HG03108 (cell line): Measurements from ENCODE around the gene TACC2.

Source experiments
- ATAC-seq: cut with Tn5 transposase; IDR thresholded peaks from one replicate; pipeline ENCODE4 v1.9.1; 2021; ENCODE audit warnings: moderate library complexity; ENCODE audit not compliant: unreplicated experiment

Gene TACC2

GRCh38 chr10:122287570-122287969, 298.6 kb downstream of the TACC2 start:
- ATAC-seq, result no peak

DNA sequence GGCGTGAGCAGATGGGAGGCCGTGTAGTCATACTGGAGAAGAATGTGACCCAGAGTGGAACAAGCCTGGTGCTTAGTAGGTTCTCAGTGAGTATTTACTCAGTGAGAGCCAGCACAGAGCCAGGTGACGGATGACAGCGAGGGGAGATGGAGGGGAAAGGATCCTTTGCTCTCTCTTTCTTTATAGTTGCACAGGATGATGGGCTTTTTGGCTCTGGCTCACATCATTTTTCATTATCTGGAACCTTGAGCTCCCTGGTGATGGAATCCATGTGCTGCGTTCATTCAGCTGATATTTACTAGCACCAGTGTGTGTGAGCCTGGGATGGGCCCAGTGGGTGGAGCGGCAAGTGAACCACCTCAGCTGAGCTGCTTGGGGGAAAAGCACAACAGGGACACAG, 299.3 kb downstream of the TACC2 start:
- no peak for ATAC-seq

GRCh38 chr10:122288917-122289316, 300.0 kb downstream of the TACC2 start:
- no peak for ATAC-seq

DNA sequence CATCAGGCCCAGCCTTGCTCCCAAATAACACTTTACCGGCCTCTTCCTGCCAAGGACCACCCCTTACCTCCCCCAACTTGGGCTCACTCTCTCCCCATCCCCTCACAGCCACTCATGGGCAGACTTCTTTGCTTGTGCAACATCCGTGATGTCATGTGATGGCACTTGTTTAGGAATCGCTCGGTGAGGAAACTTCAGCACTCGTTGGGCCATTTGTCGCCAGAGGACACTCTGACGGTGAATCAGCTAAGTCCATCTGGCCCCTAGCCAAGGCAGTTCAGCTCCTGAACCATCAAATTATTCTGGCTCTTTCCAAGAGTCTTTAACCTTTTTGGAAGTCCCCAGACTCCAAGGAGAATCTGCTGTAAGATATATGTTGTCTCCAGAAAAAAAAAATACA, 301.4 kb downstream of the TACC2 start:
- no peak for ATAC-seq

DNA sequence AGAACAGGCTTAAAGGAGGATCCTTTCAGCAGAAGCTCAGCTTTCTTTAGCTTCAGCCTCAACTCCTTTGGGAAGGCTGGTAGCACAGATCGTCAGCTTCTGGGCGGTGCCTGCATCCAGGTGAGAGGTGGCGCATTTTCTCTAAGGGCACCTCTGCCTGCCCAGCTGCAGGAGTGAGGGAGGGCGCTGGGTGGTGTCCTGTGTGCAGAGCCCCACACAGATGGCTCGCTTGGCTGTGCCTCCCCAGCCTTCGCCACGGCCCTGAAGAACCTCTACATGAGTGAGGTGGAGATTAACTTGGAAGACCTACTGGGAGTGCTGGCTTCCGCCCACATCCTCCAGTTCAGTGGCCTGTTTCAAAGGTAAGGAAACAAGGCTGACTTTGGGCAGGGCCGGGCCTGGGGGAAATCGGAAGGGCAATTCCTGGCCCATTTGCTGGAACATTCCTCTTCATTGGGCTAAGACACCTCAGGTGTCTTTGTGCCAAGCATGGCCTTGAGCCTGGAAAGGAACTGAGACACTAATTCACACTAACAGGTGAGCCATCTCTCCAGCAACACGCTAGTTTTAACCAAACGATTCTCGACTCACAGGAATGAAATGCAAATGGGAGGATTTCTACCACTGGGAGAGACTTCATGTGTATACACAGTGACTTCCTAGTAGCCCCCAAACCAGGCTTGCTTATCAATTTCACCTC, 302.0 kb downstream of the TACC2 start:
- no peak for ATAC-seq

GRCh38 chr10:122291739-122292138, 302.8 kb downstream of the TACC2 start:
- no peak for ATAC-seq

GRCh38 chr10:122292376-122292775, 303.4 kb downstream of the TACC2 start:
- no peak for ATAC-seq

DNA sequence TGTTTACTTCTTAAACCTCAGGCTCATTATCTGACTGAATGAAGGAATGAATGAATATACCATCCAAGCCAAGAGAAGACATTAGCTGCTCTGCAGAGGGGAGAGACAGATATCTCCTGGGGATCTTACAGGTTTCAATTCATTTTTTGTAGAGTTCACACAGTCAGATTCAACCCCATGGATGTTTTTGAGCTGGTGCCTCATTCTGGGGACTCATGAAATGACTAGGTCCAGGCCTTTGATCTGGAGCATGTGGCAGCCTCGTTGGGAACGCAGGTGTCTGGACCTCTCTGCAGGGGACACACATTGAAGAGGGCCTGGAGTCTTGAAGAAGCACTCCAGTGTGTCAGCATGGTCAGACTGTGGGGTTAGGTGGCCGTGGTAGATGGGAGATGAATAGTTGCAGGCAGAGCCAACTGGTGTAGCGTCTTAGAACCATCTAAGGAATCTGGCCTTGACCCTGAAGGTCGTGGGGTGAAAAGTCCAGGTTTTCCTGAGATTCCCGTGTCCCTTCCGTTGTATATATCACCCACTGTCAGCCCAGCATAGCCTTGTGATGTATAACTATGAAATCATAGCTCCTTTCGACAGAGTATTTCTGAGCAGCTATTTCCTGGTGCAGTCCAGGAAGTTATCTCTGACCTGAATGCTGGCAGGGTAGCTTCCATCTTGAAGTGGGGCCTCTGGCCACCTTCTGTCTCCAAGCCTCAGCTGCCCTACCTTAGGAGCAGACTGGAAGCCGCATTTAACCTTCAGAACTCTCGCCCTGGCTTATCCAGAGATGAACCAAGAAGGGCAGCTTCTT, 304.4 kb downstream of the TACC2 start:
- no peak for ATAC-seq

DNA sequence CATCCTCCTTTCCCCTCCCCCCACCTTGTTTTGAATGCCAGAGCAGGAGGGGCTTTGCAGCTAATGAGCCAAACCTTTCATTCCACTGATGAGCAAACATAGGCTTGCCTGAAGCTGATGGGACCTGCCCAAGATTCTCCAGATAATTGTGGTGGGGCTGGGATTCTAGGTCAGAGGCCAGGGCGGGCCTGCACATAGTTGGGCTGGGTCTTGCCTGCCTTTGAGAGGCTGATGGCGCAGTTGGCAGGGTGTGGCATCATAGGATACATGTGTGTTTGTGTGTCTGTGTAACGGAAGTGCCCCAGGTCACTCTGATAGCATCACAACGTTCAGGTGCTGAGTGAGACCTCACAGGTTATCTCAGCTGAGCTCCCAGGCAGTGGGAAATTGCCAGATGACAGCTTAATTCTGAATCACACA, 305.0 kb downstream of the TACC2 start:
- ATAC-seq, result no peak

GRCh38 chr10:122294511-122295450, 305.8 kb downstream of the TACC2 start:
- no peak for ATAC-seq

- ATAC-seq, result no peak
These were observed 306.5 kb downstream of the TACC2 start for GRCh38 chr10:122295451-122295809.

DNA sequence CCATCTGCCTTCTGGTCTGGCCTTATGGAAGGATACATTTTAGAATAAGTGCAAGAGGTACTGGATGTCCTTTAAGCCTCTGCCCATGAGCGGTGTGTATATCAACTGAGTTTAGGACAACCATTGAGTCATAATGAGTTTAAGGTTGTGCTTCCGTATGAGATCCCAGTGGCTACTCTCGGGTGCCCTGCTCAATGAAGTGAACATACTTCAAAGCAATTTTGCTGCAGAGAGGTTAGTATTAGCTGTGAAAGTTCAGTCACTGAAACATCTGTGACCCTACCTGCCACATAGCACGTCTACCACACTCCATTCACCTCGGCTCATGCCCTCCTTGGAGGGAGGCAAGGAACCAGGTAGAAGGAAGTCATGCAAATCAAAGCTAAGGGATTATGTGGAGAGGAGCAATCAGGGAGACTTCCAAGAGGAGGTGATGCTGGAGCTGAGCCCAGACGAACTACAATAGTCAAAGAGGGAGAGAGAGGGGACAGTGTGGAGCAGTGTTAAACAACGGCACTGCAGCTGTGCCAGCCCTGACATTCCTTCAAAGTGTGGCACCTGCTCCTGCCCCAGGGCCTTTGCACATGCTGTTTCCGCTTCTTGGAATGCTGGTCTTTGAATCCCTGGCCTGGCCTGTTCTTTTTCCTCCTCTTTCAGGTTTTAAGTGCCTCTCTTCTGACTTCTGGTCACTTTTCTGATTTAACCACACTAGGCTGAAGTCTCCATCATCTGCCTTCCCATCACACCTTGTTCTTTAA, 307.6 kb downstream of the TACC2 start:
- ATAC-seq, result peak; percentile 43

DNA sequence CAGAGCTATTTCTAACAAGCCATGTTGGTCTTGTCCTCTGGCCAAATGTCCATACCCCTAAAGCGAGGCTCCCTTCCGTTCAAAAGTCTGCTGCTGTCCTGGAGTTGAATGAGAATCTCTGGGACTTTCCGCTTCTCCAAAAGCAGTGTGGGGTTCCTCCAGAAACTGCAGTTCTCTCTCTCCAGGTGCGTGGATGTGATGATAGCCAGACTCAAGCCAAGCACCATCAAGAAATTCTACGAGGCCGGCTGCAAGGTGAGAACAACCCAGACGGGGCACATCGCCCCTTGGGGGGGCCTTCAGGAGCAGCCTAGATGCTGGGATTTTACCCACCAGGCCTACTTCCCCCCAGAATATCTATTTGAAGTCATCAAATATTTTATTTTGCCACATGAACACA, 308.6 kb downstream of the TACC2 start:
- ATAC-seq, result no peak

GRCh38 chr10:122298206-122298597, 309.2 kb downstream of the TACC2 start:
- no peak for ATAC-seq

DNA sequence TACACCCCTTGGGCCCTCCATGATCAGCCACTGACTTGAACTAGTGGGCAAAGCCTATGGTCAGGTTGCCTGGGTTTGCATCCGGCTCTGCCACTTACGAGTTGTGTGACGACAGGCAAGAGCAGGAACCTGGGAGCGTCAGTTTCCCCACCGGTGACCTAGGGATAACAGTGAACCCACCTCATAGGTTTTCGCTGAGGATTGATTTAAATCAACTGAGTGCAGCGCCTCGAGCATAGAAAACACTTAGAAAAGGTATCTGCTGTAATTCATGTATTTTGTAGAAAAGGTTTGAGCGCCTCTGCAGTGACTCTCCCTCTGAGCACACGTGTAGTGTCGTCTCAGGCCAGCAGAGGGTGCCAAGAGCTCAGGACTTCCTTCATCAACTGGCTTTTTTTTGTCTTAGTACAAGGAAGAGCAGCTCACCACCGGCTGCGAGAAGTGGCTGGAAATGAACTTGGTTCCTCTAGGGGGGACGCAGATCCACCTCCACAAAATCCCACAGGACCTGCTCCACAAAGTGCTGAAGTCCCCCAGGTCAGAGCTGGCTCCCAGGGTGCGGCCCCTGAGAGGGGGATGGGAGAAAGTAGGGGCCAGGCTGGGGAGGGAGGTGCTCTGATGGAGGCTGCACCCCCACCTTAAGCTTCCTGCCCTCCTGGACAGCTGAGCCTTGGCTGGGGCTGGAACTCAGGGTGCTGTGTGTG, 309.8 kb downstream of the TACC2 start:
- ATAC-seq, result peak; percentile 67

GRCh38 chr10:122299423-122300075, 310.6 kb downstream of the TACC2 start:
- ATAC-seq, result no peak

DNA sequence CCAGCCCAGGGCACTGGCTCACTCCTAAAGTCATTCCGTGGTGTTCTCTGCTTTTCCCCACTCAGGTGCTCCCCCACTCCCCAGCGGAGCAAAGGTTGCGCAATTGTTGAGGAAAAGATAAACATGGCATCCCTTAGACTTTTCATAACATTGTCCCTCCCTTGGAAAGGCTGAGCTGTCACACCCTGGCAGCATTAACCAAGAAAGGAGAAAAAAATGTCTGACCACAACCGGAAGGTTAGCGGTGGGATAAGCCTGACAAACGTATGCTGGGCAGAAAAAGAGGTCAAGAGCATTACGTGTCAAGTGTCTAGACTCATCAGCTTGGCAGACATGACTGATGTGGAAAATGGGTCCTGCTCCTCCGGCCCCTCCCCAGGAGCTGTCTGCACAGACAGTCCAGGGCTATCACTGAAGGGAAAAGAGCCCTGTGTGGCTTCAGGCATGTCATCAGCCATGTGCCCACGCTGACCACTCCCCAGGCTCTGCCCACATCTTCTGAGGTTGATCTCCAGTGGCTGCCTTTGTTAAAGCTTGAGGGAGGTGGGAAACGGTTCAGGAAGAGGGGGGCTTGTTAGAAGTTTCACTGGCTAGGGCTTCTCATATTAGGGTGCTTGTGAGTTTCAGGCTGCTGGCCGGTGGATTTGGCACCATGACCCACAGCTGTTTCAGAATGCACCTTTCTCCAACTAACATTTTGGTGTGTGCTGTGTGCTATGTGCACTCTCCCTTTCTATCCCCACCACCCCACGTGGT, 312.3 kb downstream of the TACC2 start:
- ATAC-seq, result no peak

- no peak for ATAC-seq
These were observed 312.8 kb downstream of the TACC2 start for GRCh38 chr10:122301811-122302115.

DNA sequence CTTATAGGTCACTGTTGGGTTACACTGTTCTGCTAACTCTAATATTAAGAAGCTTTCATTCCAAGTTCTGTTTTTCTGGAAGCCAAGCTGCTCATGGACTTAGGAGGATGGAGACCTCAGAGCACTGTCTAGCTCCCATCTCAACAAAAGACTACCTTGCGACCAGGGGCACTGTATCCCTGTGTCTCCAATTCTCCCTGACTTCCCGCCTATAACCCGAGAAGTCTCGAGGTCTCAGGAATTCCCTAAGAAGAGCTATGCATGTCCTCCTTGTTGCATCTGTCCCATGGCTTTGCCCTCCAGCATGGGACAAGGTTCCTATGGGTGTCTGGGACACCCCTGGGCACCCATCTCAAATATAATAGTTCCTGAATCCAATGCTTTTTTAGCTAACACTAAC, 313.4 kb downstream of the TACC2 start:
- ATAC-seq, result no peak
